Measurements from ENCODE around the gene SDK1.

The SDK1 gene

DNA sequence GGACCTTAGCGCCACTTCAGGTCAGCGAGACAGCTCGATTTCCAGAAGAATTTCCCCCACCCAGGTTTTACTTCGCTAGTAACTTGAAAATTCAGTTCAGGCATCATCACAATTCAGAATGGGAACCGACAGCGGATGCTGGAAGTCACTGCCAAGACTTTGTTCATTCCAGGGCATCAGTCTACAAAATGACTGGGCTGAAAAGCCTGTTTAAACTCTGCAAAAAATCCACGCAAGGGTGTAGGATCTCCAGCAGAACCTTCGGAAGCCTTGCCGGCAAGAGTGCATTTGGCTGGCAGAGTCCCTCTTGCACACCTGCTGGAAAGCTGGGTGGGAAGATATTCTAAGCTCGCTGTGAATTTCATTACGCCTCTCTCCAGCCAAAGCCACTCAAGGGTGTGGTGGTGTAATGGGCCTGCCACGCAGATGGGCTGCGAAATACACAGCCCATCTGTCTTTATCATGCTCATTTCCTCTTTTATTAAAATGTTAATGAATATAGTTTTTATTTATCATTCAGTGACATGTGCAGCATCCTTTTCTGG lies 709.1 kb downstream of the SDK1 start:
- Histone ChIP-seq H3K4me3 (ENCODE audit: low read depth, low read length) (no peak overlapping the region), H3K36me3 (no peaks in the 10 kb centered on the region), H3K4me1 (no peaks in the 10 kb centered on the region), H3K9me3 (no peaks in the 10 kb centered on the region; the same call in 1 of the 2 replicates), H3K27me3 (no peaks in the 10 kb centered on the region)
- no peak for TF ChIP-seq CTCF (IDR thresholded peaks at IDR 0.05; ENCODE audit: low read depth, low read length)
- DNase-seq: no peak

GRCh38 chr7:4010923-4011656 lies 710.0 kb downstream of the SDK1 start:
- no peak overlapping the region for H3K4me3 ChIP-seq (ENCODE audit: low read depth, low read length)
- H3K36me3 ChIP-seq: no peaks in the 10 kb centered on the region
- H3K27me3 ChIP-seq: no peaks in the 10 kb centered on the region
- no peak for DNase-seq
- no peaks in the 10 kb centered on the region; the same call in 1 of the 2 replicates for H3K9me3 ChIP-seq
- no peak for TF ChIP-seq CTCF (IDR thresholded peaks at IDR 0.05; ENCODE audit: low read depth, low read length)
- no peaks in the 10 kb centered on the region for H3K4me1 ChIP-seq

DNA sequence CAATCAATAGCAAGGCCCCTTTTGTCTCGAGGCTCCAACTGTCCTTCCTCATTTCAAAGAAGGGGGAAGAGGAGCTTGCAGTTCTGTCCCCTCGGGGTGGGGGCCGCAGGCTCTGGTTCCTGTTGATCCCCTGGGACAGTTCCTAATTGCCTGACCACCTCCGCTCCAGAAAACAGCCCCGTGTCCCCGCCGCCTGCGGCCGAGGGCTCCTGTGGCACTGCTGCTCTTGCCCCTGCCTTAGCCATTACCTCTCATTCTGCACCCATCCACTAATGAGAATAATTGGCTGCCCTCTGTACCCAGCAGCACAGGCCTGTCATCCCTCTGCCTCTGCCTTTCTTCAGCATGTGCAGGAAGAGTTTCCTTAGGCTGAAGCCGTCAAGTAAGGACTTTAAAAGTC lies 712.7 kb downstream of the SDK1 start:
- Histone ChIP-seq H3K27me3 (no peaks in the 10 kb centered on the region), H3K36me3 (no peaks in the 10 kb centered on the region), H3K4me1 (no peaks in the 10 kb centered on the region), H3K4me3 (ENCODE audit: low read depth, low read length) (no peak overlapping the region), H3K9me3 (peaks cover 2% of the 10 kb centered on the region)
- DNase-seq: no peak
- no peak for TF ChIP-seq CTCF (IDR thresholded peaks at IDR 0.05; ENCODE audit: low read depth, low read length)

GRCh38 chr7:4014346-4015050 lies 713.4 kb downstream of the SDK1 start:
- Histone ChIP-seq H3K4me1 (no peaks in the 10 kb centered on the region), H3K36me3 (no peaks in the 10 kb centered on the region), H3K27me3 (no peaks in the 10 kb centered on the region), H3K4me3 (ENCODE audit: low read depth, low read length) (no peak overlapping the region), H3K9me3 (peaks cover 2% of the 10 kb centered on the region)
- TF ChIP-seq CTCF (IDR thresholded peaks at IDR 0.05; ENCODE audit: low read depth, low read length): no peak
- DNase-seq: no peak

GRCh38 chr7:4015371-4015770 lies 714.3 kb downstream of the SDK1 start:
- no peak for TF ChIP-seq CTCF (IDR thresholded peaks at IDR 0.05; ENCODE audit: low read depth, low read length)
- no peak for DNase-seq
- H3K4me3 ChIP-seq (ENCODE audit: low read depth, low read length): no peak overlapping the region
- no peaks in the 10 kb centered on the region for H3K27me3 ChIP-seq
- H3K9me3 ChIP-seq: peaks cover 2% of the 10 kb centered on the region
- no peaks in the 10 kb centered on the region for H3K4me1 ChIP-seq
- H3K36me3 ChIP-seq: no peaks in the 10 kb centered on the region

- DNase-seq: no peak
- H3K27me3 ChIP-seq: no peaks in the 10 kb centered on the region
- H3K36me3 ChIP-seq: no peaks in the 10 kb centered on the region
- peaks cover 2% of the 10 kb centered on the region for H3K9me3 ChIP-seq
- no peak for TF ChIP-seq CTCF (IDR thresholded peaks at IDR 0.05; ENCODE audit: low read depth, low read length)
- H3K4me3 ChIP-seq (ENCODE audit: low read depth, low read length): no peak overlapping the region
- H3K4me1 ChIP-seq: no peaks in the 10 kb centered on the region
These were observed 714.9 kb downstream of the SDK1 start for GRCh38 chr7:4015996-4016395.
